GM12878 (cell line): ENCODE measurements around the gene GYPC. TPM values are rescaled to one million over a fixed set of nuclear protein-coding genes. Genes with fewer than 3 reads are reported as not detected.

Experiments
- ATAC-seq: fragments of 200-7000 bp; cut with Tn5 transposase; 3 replicates; pipeline ENCODE4 v1.9.1; 2020; ENCODE audit warnings: mild to moderate bottlenecking, moderate library complexity
- BruUV-seq: library from RNA; stranded (reverse); fragments of 400-500 nt; replicated peaks from 2 replicates; lab custom pipeline; 2021; lab: Mats Ljungman, UMichigan
- CTCF ChIA-PET: fragments of 300-600 bp; sonication (Branson Sonifier 250); formaldehyde crosslinking; extraction: SDS; loops from one replicate; lab custom pipeline; 2021; ENCODE audit warnings: inconsistent platforms; lab: Yijun Ruan, JAX
- POLR2A ChIA-PET: fragments of 350-600 bp; formaldehyde crosslinking; extraction: SDS; loops from one replicate; lab custom pipeline; 2021; ENCODE audit warnings: inconsistent platforms; lab: Charles Lee
- RAD21 ChIA-PET: fragments of 300-600 bp; sonication (Branson Sonifier 250); formaldehyde crosslinking; loops from one replicate; lab custom pipeline; 2023; ENCODE audit warnings: antibody characterized with exemption; ENCODE audit not compliant: unreplicated experiment; lab: Charles Lee
- SMC1A ChIA-PET: fragments of 300-600 bp; sonication (Branson Sonifier 250); formaldehyde crosslinking; loops from one replicate; lab custom pipeline; 2023; ENCODE audit not compliant: unreplicated experiment, uncharacterized antibody; lab: Charles Lee
- DNase-seq: peaks from one replicate; pipeline ENCODE4 v3.0.0-alpha.2; 2011; ENCODE audit warnings: low read depth, low spot score
- FAIRE-seq: peaks from 3 replicates; lab custom pipeline; 2011; peaks lifted over from hg19 to GRCh38; lab: Jason Lieb, UNC
- H2AFZ ChIP-seq: 2 replicates; pipeline ENCODE4 v1.6.0; 2011; ENCODE audit warnings: low read depth, low read length, control low read depth; ENCODE audit not compliant: control insufficient read depth
- H3K27ac ChIP-seq: 2 replicates; pipeline ENCODE4 v1.5.1; 2011; ENCODE audit warnings: control low read depth; ENCODE audit not compliant: control insufficient read depth, insufficient read depth
- H3K27me3 ChIP-seq, 2 experiments: replicated peaks in 1 of 2; 2 replicates each; pipeline versions ENCODE4 v1.6.0 to v1.6.1; 2011; ENCODE audit warnings: low read length in 1 of 2; ENCODE audit not compliant: control insufficient read depth in 2 of 2, insufficient read depth in 2 of 2
- H3K36me3 ChIP-seq, 2 experiments: 2 replicates each; pipeline ENCODE4 v1.5.1; 2011; ENCODE audit warnings: low read length in 1 of 2; ENCODE audit not compliant: control insufficient read depth in 2 of 2, insufficient read depth in 2 of 2
- H3K4me1 ChIP-seq: 2 replicates; pipeline ENCODE4 v1.6.1; 2011; ENCODE audit warnings: mild to moderate bottlenecking, low read length, moderate library complexity, mixed read lengths; ENCODE audit not compliant: control insufficient read depth, insufficient read depth
- H3K4me2 ChIP-seq: 2 replicates; pipeline ENCODE4 v1.6.0; 2011; ENCODE audit warnings: control low read depth; ENCODE audit not compliant: control insufficient read depth, insufficient read depth
- H3K4me3 ChIP-seq: fragments of 200-600 bp; sonication (generic); 2 replicates; pipeline ENCODE4 v1.5.1; 2016
- H3K79me2 ChIP-seq: 2 replicates; pipeline ENCODE4 v1.6.0; 2011; ENCODE audit warnings: low read length; ENCODE audit not compliant: control insufficient read depth, insufficient read depth
- H3K9ac ChIP-seq: 2 replicates; pipeline ENCODE4 v1.8.0; 2011; ENCODE audit warnings: low read length, control low read depth, mixed read lengths; ENCODE audit not compliant: control insufficient read depth, insufficient read depth
- H3K9me3 ChIP-seq: replicated peaks from 3 replicates; pipeline ENCODE4 v1.5.1; 2011; ENCODE audit warnings: mild to moderate bottlenecking, low read length; ENCODE audit not compliant: control insufficient read depth, insufficient read depth
- H4K20me1 ChIP-seq: 2 replicates; pipeline ENCODE4 v1.6.0; 2011; ENCODE audit not compliant: control insufficient read depth, insufficient read depth
- CHD4 ChIP-seq: fragments of 200-600 bp; sonication (generic); IDR thresholded peaks from 2 replicates; pipeline ENCODE4 v1.6.1; 2016; ENCODE audit warnings: mild to moderate bottlenecking
- KDM1A ChIP-seq: fragments of 200-600 bp; sonication (generic); IDR thresholded peaks from 2 replicates; pipeline ENCODE4 v1.6.1; 2016; ENCODE audit warnings: borderline replicate concordance
- MTA3 ChIP-seq: IDR thresholded peaks from 2 replicates; pipeline ENCODE4 v1.6.1; 2012; ENCODE audit warnings: low read length, inconsistent platforms, borderline replicate concordance
- MYB ChIP-seq: fragments of 150-350 bp; IDR thresholded peaks from 2 replicates; pipeline ENCODE4 v1.6.1; 2014; ENCODE audit warnings: mild to moderate bottlenecking, low read depth, low read length, borderline replicate concordance
- POLR2AphosphoS5 ChIP-seq: IDR thresholded peaks from 2 replicates; pipeline ENCODE4 v1.6.1; 2011; ENCODE audit warnings: mild to moderate bottlenecking, low read length, inconsistent platforms
- SKIL ChIP-seq: fragments of 450-650 bp; IDR thresholded peaks from 2 replicates; pipeline ENCODE4 v1.6.1; 2017; ENCODE audit warnings: mild to moderate bottlenecking, low read depth, inconsistent platforms; ENCODE audit not compliant: poor library complexity, severe bottlenecking
- TCF12 ChIP-seq: IDR thresholded peaks from 2 replicates; pipeline ENCODE4 v1.6.1; 2011; ENCODE audit warnings: low read depth, mild to moderate bottlenecking, low read length
- ZNF207 ChIP-seq: fragments of 450-650 bp; IDR thresholded peaks from 2 replicates; pipeline ENCODE4 v1.6.1; 2014; ENCODE audit warnings: antibody characterized with exemption, mild to moderate bottlenecking, borderline replicate concordance
- ZNF24 ChIP-seq: fragments of 450-650 bp; IDR thresholded peaks from 2 replicates; pipeline ENCODE4 v1.6.1; 2017; ENCODE audit warnings: antibody characterized with exemption, mild to moderate bottlenecking
- WGBS: methylation state at CpG from one replicate; pipeline ENCODE4 v1.1.6; 2016; ENCODE audit warnings: low lambda C conversion rate; ENCODE audit not compliant: insufficient replicate concordance, insufficient coverage; ENCODE audit errors: missing lambda C conversion rate; 5-methylcytosine and 5-hydroxymethylcytosine counted together
- in situ Hi-C: fragments of 300-500 bp; cut with MboI; formaldehyde crosslinking; loops from 9 replicates; pipeline ENCODE4 v1.14.3; 2018; ENCODE audit warnings: mixed read lengths
- intact Hi-C: fragments of 100-400 bp; cut with micrococcal nuclease; formaldehyde crosslinking; loops from one replicate; pipeline ENCODE4 v1.14.2; 2022; ENCODE audit not compliant: unreplicated experiment
- polyA plus RNA-seq, 11 experiments: library from polyadenylated mRNA; depleted of rRNA in 4 of 11; unstranded in 6 of 11; stranded (reverse) in 5 of 11; fragments of >200 nt; fragmentation: Nextera tagmentation in 4 of 11; fragmentation: Illumina TruSeq in 1 of 11; extraction: Ambion mirVana in 4 of 11; extraction: Trizol in 1 of 11; gene quantifications; 1 replicate in 1 of 11; 2 replicates in 10 of 11; pipeline versions ENCODE4 v1.2.1 to v1.2.3, GENCODE V29; 2011 to 2016; ENCODE audit warnings: inconsistent platforms in 2 of 11, missing spikeins in 2 of 11, low read depth in 1 of 11
- total RNA-seq, 4 experiments: library from RNA; depleted of rRNA in 3 of 4; stranded (reverse); fragments of >200 nt in 3 of 4; fragmentation: Illumina TruSeq in 1 of 4; extraction: Trizol in 1 of 4; gene quantifications; 2 replicates each; pipeline versions ENCODE4 v1.2.1 to v1.2.3, GENCODE V29; 2013 to 2021
- TF ChIP-seq, protein P1 (sequence below): fragments of 450-650 bp; IDR thresholded peaks from 2 replicates; pipeline ENCODE4 v1.6.1; 2016; ENCODE audit warnings: mild to moderate bottlenecking
- TF ChIP-seq, protein P2 (sequence below): fragments of 450-650 bp; IDR thresholded peaks from 2 replicates; pipeline ENCODE4 v1.6.1; 2018; ENCODE audit warnings: mild to moderate bottlenecking, low read depth, moderate library complexity; ENCODE audit not compliant: partially characterized antibody
- TF ChIP-seq, protein P3 (sequence below): fragments of 450-650 bp; formaldehyde crosslinking; IDR thresholded peaks from 2 replicates; pipeline ENCODE4 v1.4.0; 2022; ENCODE audit warnings: mild to moderate bottlenecking, moderate library complexity

The GYPC gene
- total and polyA plus RNA-seq, 10 of the 15 experiments (the other 5 are each of a cell fraction or from before 2014, with no cell fraction given), result 26.2 to 150 (median 81.4) TPM

DNA sequence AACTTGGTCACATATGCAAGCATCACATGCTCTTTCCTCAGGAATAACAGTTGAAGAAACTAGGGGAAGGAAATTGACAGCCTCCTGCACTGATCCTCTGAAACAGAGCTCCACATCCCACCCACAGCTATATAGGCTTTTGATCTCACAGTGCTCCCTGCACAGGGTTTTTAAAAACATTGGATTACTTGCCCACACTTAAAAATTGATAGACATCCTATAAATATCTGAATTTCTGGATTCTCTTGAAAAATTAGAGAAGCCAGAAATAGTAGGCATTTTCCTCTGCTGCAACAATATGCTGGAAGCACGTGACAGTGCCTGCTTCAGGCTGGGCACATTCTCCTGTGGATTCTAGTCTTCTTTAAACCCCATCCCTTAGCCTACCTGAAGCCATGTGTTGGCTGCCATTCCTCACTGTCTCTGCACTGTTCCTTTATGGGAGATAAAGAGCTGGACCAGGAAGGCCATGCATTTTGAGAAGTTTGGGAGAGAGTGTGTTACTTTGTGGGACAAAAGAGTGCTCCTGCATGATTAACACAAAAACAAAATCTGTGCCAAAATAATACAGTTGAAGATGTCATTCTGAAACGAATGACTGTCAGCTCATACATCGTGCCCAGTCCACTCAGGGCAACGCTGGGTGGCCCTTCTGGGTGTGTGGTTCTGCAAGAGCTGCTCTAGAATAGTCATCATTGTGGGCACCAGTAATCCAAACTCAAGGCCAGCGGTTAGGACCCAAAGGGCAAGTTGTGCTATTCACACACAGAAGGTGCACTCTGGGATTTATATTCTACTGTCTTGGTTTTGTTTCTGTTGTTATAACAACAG lies 59.8 kb downstream of the GYPC start:
- FAIRE-seq (peak; percentile 41), ATAC-seq (no peak), DNase-seq (no peak)
- Histone ChIP-seq H4K20me1 (no peaks in the 10 kb centered on the region), H3K4me3 (no peak overlapping the region), H3K9ac (no peak overlapping the region), H3K27ac (no peak overlapping the region), H2AFZ (no peak overlapping the region), H3K36me3 (no peaks in the 10 kb centered on the region), H3K9me3 (no peaks in the 10 kb centered on the region), H3K4me2 (no peak overlapping the region), H3K27me3 (no peaks in the 10 kb centered on the region; a peak in 1 of 4 replicates), H3K79me2 (no peaks in the 10 kb centered on the region), H3K4me1 (no peaks in the 10 kb centered on the region)
- CTCF ChIA-PET, result no interaction called here
- SMC1A ChIA-PET, result no interaction called here
- in situ Hi-C loops, result no loop called here
- WGBS, result 12% methylated on average over 5 of the region's 5 CpGs
- POLR2A ChIA-PET, result no interaction called here
- RAD21 ChIA-PET, result no interaction called here
- TF ChIP-seq, protein P1, sequence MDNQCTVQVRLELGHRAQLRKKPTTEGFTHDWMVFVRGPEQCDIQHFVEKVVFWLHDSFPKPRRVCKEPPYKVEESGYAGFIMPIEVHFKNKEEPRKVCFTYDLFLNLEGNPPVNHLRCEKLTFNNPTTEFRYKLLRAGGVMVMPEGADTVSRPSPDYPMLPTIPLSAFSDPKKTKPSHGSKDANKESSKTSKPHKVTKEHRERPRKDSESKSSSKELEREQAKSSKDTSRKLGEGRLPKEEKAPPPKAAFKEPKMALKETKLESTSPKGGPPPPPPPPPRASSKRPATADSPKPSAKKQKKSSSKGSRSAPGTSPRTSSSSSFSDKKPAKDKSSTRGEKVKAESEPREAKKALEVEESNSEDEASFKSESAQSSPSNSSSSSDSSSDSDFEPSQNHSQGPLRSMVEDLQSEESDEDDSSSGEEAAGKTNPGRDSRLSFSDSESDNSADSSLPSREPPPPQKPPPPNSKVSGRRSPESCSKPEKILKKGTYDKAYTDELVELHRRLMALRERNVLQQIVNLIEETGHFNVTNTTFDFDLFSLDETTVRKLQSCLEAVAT, result no peak
- TF ChIP-seq MYB (no peak), POLR2AphosphoS5 (no peak), ZNF24 (no peak), TCF12 (no peak), ZNF207 (no peak), MTA3 (no peak), KDM1A (no peak), CHD4 (no peak), SKIL (no peak)
- TF ChIP-seq, protein P2, sequence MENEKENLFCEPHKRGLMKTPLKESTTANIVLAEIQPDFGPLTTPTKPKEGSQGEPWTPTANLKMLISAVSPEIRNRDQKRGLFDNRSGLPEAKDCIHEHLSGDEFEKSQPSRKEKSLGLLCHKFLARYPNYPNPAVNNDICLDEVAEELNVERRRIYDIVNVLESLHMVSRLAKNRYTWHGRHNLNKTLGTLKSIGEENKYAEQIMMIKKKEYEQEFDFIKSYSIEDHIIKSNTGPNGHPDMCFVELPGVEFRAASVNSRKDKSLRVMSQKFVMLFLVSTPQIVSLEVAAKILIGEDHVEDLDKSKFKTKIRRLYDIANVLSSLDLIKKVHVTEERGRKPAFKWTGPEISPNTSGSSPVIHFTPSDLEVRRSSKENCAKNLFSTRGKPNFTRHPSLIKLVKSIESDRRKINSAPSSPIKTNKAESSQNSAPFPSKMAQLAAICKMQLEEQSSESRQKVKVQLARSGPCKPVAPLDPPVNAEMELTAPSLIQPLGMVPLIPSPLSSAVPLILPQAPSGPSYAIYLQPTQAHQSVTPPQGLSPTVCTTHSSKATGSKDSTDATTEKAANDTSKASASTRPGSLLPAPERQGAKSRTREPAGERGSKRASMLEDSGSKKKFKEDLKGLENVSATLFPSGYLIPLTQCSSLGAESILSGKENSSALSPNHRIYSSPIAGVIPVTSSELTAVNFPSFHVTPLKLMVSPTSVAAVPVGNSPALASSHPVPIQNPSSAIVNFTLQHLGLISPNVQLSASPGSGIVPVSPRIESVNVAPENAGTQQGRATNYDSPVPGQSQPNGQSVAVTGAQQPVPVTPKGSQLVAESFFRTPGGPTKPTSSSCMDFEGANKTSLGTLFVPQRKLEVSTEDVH, result no peak
- TF ChIP-seq, protein P3, sequence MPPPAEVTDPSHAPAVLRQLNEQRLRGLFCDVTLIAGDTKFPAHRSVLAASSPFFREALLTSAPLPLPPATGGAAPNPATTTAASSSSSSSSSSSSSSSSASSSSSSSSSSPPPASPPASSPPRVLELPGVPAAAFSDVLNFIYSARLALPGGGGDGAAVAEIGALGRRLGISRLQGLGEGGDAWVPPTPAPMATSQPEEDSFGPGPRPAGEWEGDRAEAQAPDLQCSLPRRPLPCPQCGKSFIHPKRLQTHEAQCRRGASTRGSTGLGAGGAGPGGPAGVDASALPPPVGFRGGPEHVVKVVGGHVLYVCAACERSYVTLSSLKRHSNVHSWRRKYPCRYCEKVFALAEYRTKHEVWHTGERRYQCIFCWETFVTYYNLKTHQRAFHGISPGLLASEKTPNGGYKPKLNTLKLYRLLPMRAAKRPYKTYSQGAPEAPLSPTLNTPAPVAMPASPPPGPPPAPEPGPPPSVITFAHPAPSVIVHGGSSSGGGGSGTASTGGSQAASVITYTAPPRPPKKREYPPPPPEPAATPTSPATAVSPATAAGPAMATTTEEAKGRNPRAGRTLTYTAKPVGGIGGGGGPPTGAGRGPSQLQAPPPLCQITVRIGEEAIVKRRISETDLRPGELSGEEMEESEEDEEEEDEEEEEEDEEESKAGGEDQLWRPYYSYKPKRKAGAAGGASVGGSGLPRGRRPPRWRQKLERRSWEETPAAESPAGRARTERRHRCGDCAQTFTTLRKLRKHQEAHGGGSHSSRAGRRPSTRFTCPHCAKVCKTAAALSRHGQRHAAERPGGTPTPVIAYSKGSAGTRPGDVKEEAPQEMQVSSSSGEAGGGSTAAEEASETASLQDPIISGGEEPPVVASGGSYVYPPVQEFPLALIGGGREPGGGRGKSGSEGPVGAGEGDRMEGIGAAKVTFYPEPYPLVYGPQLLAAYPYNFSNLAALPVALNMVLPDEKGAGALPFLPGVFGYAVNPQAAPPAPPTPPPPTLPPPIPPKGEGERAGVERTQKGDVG (CRISPR knock-in tag), result no peak
- no TSS peak for BruUV-seq
- intact Hi-C loops, result no loop called here
